Liver (tissue), 9 donors: ENCODE data around the gene NINJ1. TPM values are rescaled to one million over a fixed set of nuclear protein-coding genes. Genes with fewer than 3 reads are reported as not detected.

Experiments
- DNase-seq: peaks from one replicate; pipeline ENCODE4 v3.0.0-alpha.2; 2017; ENCODE audit warnings: low spot score
- H3K27ac ChIP-seq, 2 donors: one replicate each; pipeline ENCODE4 v1.7.0; 2013; ENCODE audit warnings: inconsistent platforms in 2 of 2, low read length in 2 of 2, control low read depth in 1 of 2, low read depth in 1 of 2, mild to moderate bottlenecking in 1 of 2
- H3K27me3 ChIP-seq, 4 donors: one replicate each; pipeline versions ENCODE4 v1.6.1 to v1.7.0; 2013; ENCODE audit warnings: low read length in 3 of 4, inconsistent platforms in 1 of 4, mild to moderate bottlenecking in 1 of 4, moderate library complexity in 1 of 4; ENCODE audit not compliant: control insufficient read depth in 4 of 4, insufficient read depth in 4 of 4
- H3K36me3 ChIP-seq, 4 donors: one replicate each; pipeline versions ENCODE4 v1.6.1 to v1.7.0; 2013; ENCODE audit warnings: low read length in 3 of 4, mild to moderate bottlenecking in 3 of 4, low read depth in 1 of 4, moderate library complexity in 1 of 4; ENCODE audit not compliant: control insufficient read depth in 4 of 4, insufficient read depth in 3 of 4
- H3K4me1 ChIP-seq, 4 donors: one replicate each; pipeline versions ENCODE4 v1.6.1 to v1.7.0; 2013; ENCODE audit warnings: low read length in 3 of 4, mild to moderate bottlenecking in 3 of 4, moderate library complexity in 1 of 4; ENCODE audit not compliant: control insufficient read depth in 4 of 4, insufficient read depth in 4 of 4
- H3K4me3 ChIP-seq, 3 donors: one replicate each; pipeline versions ENCODE4 v1.6.1 to v1.7.0; 2013; ENCODE audit warnings: low read length in 3 of 3, control low read depth in 1 of 3, low read depth in 1 of 3, mild to moderate bottlenecking in 1 of 3
- H3K9ac ChIP-seq, 2 donors: one replicate each; pipeline ENCODE4 v1.7.0; 2013; ENCODE audit warnings: low read length in 2 of 2, mild to moderate bottlenecking in 2 of 2, moderate library complexity in 2 of 2, control low read depth in 1 of 2, low read depth in 1 of 2
- H3K9me3 ChIP-seq, 4 donors: one replicate each; pipeline versions ENCODE4 v1.6.1 to v1.7.0; 2013; ENCODE audit warnings: low read length in 3 of 4; ENCODE audit not compliant: control insufficient read depth in 4 of 4
- CTCF ChIP-seq: fragments of 150-350 bp; IDR thresholded peaks from 2 replicates; pipeline ENCODE4 v1.5.1; 2017; ENCODE audit warnings: improper control_type of control experiment, low read depth, low read length; ENCODE audit not compliant: missing input control
- FOXA1 ChIP-seq: IDR thresholded peaks from 2 replicates; pipeline ENCODE4 v1.6.1; 2016; ENCODE audit warnings: antibody characterized with exemption
- FOXA2 ChIP-seq: IDR thresholded peaks from 2 replicates; pipeline ENCODE4 v1.6.1; 2016; ENCODE audit warnings: antibody characterized with exemption
- HNF4A ChIP-seq, 2 donors: conservative IDR thresholded peaks; 2 replicates each; pipeline ENCODE4 v1.6.1; 2016; ENCODE audit warnings: antibody characterized with exemption in 2 of 2, mild to moderate bottlenecking in 2 of 2
- HNF4G ChIP-seq: IDR thresholded peaks from 2 replicates; pipeline ENCODE4 v1.6.1; 2016; ENCODE audit warnings: antibody characterized with exemption
- NR2F2 ChIP-seq: IDR thresholded peaks from 2 replicates; pipeline ENCODE4 v1.6.1; 2016; ENCODE audit warnings: antibody characterized with exemption
- RAD21 ChIP-seq, 2 donors: IDR thresholded peaks; 2 replicates each; pipeline ENCODE4 v1.6.1; 2016; ENCODE audit warnings: antibody characterized with exemption in 2 of 2, mild to moderate bottlenecking in 2 of 2
- REST ChIP-seq: IDR thresholded peaks from 2 replicates; pipeline ENCODE4 v1.6.1; 2016; ENCODE audit warnings: antibody characterized with exemption, mild to moderate bottlenecking
- RXRA ChIP-seq, 2 donors: IDR thresholded peaks; 2 replicates each; pipeline ENCODE4 v1.6.1; 2017 to 2018; ENCODE audit warnings: antibody characterized with exemption in 2 of 2, mild to moderate bottlenecking in 1 of 2
- YY1 ChIP-seq: IDR thresholded peaks from 2 replicates; pipeline ENCODE4 v1.6.1; 2016; ENCODE audit warnings: antibody characterized with exemption, mild to moderate bottlenecking
- WGBS: extraction: QIAGEN DNeasy Blood & Tissue Kit; methylation state at CpG from one replicate; pipeline ENCODE4 v1.1.7; 2013; 5-methylcytosine and 5-hydroxymethylcytosine counted together
- polyA plus RNA-seq, 2 donors: library from polyadenylated mRNA; stranded (reverse) in 1 of 2; unstranded in 1 of 2; fragments of 200-250 nt in 1 of 2; fragments of >200 nt in 1 of 2; fragmentation: Nextera tagmentation in 1 of 2; extraction: Ambion mirVana in 1 of 2; gene quantifications; one replicate each; pipeline versions ENCODE4 v1.2.1 to v1.2.3, GENCODE V29; 2013 to 2015
- total RNA-seq, 2 donors: library from RNA; depleted of rRNA; stranded (reverse); fragments of >200 nt; gene quantifications; one replicate each; pipeline ENCODE4 v1.2.3, GENCODE V29; 2014
- TF ChIP-seq, protein P1 (sequence below): IDR thresholded peaks from 2 replicates; pipeline ENCODE4 v1.6.1; 2016; ENCODE audit warnings: antibody characterized with exemption
- TF ChIP-seq, protein P2 (sequence below): IDR thresholded peaks from 2 replicates; pipeline ENCODE4 v1.6.1; 2016; ENCODE audit warnings: antibody characterized with exemption
- TF ChIP-seq, protein P3 (sequence below): IDR thresholded peaks from 2 replicates; pipeline ENCODE4 v1.6.1; 2016; ENCODE audit warnings: antibody characterized with exemption
- donor health status: healthy.
- donor health status: healthy.
- donor health status: healthy.
- donor health status: healthy.
- donor health status: healthy.

The NINJ1 gene
- total and polyA plus RNA-seq, 4 donors = 31.2 to 72.1 (median 55.2) TPM

GRCh38 chr9:93173365-93174051 is 39.5 kb upstream of the NINJ1 start:
- Histone ChIP-seq H3K4me3 (no peak overlapping the region), H3K36me3 (no peaks in the 10 kb centered on the region), H3K9me3 (no peaks in the 10 kb centered on the region), H3K4me1 (no peaks in the 10 kb centered on the region), H3K27ac (no peak overlapping the region), H3K9ac (no peak overlapping the region), H3K27me3 (no peaks in the 10 kb centered on the region)
- no peak for DNase-seq
- WGBS = 76% methylated on average over 12 of the region's 12 CpGs
- TF ChIP-seq YY1 = no peak
- no peak for TF ChIP-seq REST

DNA sequence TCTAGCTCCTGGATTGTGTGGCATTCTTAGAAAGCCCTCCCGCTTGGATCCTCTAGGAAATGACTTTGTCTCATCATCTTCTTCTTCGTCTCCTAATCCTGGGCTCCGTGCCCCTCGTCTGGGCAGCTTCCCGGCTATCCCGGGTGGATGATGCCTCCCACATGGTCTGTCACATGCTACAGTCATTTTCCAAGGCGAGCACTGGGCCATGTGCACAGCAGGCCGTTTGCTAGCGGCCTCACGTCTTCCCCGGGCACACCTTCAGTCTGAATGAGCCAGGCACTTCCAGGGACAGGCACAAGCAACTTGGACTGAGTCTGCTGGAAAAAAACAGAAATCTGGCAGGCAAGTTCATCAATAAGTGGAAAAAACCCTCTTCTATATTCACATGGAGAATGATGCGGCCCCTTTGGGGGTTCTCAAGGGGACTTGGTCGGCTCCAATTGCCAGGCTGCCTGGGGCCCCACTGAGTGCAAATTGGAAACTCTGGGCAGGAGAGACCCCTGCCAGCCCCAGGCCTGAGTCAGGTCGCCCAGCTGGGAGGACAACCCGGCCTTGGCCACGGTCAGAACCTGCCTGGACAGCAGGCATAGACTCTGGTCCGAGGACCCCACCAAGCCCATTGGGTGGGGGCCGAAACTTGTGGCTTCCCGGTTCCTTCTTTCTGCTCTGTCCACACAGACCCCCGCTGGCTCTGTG is 38.8 kb upstream of the NINJ1 start:
- DNase-seq = no peak
- H3K4me1 ChIP-seq = no peaks in the 10 kb centered on the region
- TF ChIP-seq HNF4G (no peak), RXRA (IDR thresholded peaks at IDR 0.05) (no peak)
- H3K9ac ChIP-seq = no peak overlapping the region
- no peak overlapping the region for H3K4me3 ChIP-seq
- H3K27ac ChIP-seq = no peak overlapping the region
- WGBS = 89% methylated on average over 20 of the region's 20 CpGs
- no peaks in the 10 kb centered on the region for H3K27me3 ChIP-seq
- no peaks in the 10 kb centered on the region for H3K36me3 ChIP-seq
- H3K9me3 ChIP-seq = no peaks in the 10 kb centered on the region

DNA sequence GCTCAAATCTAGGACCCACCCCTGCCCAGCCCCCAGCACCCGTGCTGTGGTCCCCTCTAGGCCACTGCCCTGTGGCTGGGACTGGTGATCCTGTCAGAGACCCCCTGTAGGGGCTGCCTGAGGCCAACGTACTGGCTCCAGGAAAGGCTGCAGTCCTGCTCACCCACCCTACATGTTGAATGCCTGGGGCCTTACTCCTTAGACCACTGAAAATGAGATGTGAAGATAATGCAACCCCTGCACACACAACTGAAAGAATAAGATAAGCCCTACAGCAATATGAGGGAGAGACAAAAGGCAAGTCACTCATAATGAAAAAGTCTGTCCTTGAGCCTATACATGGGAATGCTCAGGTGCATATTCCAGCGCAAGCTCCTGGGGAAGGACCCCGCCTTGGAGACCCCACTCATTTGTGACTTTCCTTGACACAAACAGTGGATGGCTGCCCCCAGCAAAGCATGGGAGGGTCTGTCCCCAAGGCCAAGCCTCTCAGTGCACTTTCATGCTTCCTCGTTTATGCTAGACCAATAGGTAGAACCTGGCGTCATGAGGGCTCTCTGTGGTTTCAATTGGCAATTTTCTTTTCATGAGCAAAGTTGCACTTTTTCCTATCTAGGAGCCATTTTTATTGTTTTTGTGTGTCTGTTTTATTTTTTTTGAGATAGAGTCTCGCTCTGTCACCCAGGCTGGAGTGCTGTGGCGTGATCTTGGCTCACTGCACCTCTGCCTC is 37.4 kb upstream of the NINJ1 start:
- 94% methylated on average over 8 of the region's 8 CpGs for whole genome bisulfite sequencing
- Histone ChIP-seq H3K9me3 (no peaks in the 10 kb centered on the region), H3K27ac (no peak overlapping the region), H3K4me1 (no peaks in the 10 kb centered on the region), H3K36me3 (no peaks in the 10 kb centered on the region), H3K27me3 (no peaks in the 10 kb centered on the region), H3K4me3 (no peak overlapping the region), H3K9ac (no peak overlapping the region)
- no peak for DNase-seq
- no peak for TF ChIP-seq NR2F2
- TF ChIP-seq, protein P1, sequence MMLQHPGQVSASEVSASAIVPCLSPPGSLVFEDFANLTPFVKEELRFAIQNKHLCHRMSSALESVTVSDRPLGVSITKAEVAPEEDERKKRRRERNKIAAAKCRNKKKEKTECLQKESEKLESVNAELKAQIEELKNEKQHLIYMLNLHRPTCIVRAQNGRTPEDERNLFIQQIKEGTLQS = no peak
- no peak for TF ChIP-seq REST
- no peak for TF ChIP-seq FOXA1
- no peak for TF ChIP-seq RAD21 (IDR thresholded peaks at IDR 0.05)
- TF ChIP-seq, protein P2, sequence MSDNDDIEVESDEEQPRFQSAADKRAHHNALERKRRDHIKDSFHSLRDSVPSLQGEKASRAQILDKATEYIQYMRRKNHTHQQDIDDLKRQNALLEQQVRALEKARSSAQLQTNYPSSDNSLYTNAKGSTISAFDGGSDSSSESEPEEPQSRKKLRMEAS = no peak
- TF ChIP-seq FOXA2 = no peak
- TF ChIP-seq, protein P3, sequence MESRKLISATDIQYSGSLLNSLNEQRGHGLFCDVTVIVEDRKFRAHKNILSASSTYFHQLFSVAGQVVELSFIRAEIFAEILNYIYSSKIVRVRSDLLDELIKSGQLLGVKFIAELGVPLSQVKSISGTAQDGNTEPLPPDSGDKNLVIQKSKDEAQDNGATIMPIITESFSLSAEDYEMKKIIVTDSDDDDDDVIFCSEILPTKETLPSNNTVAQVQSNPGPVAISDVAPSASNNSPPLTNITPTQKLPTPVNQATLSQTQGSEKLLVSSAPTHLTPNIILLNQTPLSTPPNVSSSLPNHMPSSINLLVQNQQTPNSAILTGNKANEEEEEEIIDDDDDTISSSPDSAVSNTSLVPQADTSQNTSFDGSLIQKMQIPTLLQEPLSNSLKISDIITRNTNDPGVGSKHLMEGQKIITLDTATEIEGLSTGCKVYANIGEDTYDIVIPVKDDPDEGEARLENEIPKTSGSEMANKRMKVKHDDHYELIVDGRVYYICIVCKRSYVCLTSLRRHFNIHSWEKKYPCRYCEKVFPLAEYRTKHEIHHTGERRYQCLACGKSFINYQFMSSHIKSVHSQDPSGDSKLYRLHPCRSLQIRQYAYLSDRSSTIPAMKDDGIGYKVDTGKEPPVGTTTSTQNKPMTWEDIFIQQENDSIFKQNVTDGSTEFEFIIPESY = no peak
- no peak for TF ChIP-seq CTCF
- no peak for TF ChIP-seq HNF4G
- TF ChIP-seq HNF4A (conservative IDR thresholded peaks at IDR 0.05) = no peak
- no peak for TF ChIP-seq RXRA (IDR thresholded peaks at IDR 0.05)
